ENCODE results near the gene SHOX.
"Not testable (repeated sequence)": the region's sequence is repeated elsewhere in the genome, so short reads cannot be mapped to it uniquely, and the experiment has no call there.

SHOX gene

GRCh38 chrX:630612-631496 is at the start of gene SHOX:
Gene SHOX (plus strand): TSS chrX:630791. CDS start chrX:630898, 107 bp downstream.
- no peak for DNase-seq

GRCh38 chrX:581066-581465 is 49.5 kb upstream of the SHOX start:
- no peak for DNase-seq

GRCh38 chrX:581720-582298 is 48.8 kb upstream of the SHOX start:
- no peak for DNase-seq

GRCh38 chrX:584572-584971 is 46.0 kb upstream of the SHOX start:
- no peak for DNase-seq

- no peak for DNase-seq
Measured at GRCh38 chrX:585115-585808, 45.3 kb upstream of the SHOX start.

- no peak for DNase-seq
Measured at GRCh38 chrX:586351-586750, 44.2 kb upstream of the SHOX start.

- DNase-seq, result not testable (repeated sequence)
Measured at GRCh38 chrX:589261-589660, 41.3 kb upstream of the SHOX start.

GRCh38 chrX:590693-591404 is 39.7 kb upstream of the SHOX start:
- no peak for DNase-seq

- no peak for DNase-seq
Measured at GRCh38 chrX:599837-600715, 30.5 kb upstream of the SHOX start.

GRCh38 chrX:603029-603428 is 27.6 kb upstream of the SHOX start:
- DNase-seq, result not testable (repeated sequence)

- not testable (repeated sequence) for DNase-seq
Measured at GRCh38 chrX:604616-605015, 26.0 kb upstream of the SHOX start.

- not testable (repeated sequence) for DNase-seq
Measured at GRCh38 chrX:608088-608487, 22.5 kb upstream of the SHOX start.

- no peak for DNase-seq
Measured at GRCh38 chrX:614136-614535, 16.5 kb upstream of the SHOX start.

- DNase-seq, result no peak
Measured at GRCh38 chrX:617401-617800, 13.2 kb upstream of the SHOX start.

GRCh38 chrX:617891-618290 is 12.7 kb upstream of the SHOX start:
- DNase-seq, result no peak

GRCh38 chrX:618304-618703 is 12.3 kb upstream of the SHOX start:
- DNase-seq, result not testable (repeated sequence)

GRCh38 chrX:618761-619450 is 11.7 kb upstream of the SHOX start:
- no peak for DNase-seq

- no peak for DNase-seq
Measured at GRCh38 chrX:619451-619811, 11.2 kb upstream of the SHOX start.

GRCh38 chrX:619812-620531 is 10.6 kb upstream of the SHOX start:
- no peak for DNase-seq

- no peak for DNase-seq
Measured at GRCh38 chrX:621705-622503, 8.7 kb upstream of the SHOX start.

Data from activated CD4-positive, alpha-beta T cell treated with anti-CD3 and anti-CD28 coated beads for 48 hours (primary cell).